GM21723 (cell line): Measurements from ENCODE around the gene RPS15.
A peak's percentile ranks its signal among the peaks of the same experiment; 100 is the strongest.
"Not testable (repeated sequence)": the region's sequence is repeated elsewhere in the genome, so short reads cannot be mapped to it uniquely, and the experiment has no call there.

Source experiments
- ATAC-seq: cut with Tn5 transposase; IDR thresholded peaks from one replicate; pipeline ENCODE4 v1.9.1; 2021; ENCODE audit warnings: mild to moderate bottlenecking, moderate library complexity; ENCODE audit not compliant: unreplicated experiment

The RPS15 gene

GRCh38 chr19:1433119-1434039 is 4.8 kb upstream of the RPS15 start:
- ATAC-seq = no peak

- ATAC-seq = no peak
Observed at GRCh38 chr19:1434040-1434366, 4.2 kb upstream of the RPS15 start.

- no peak for ATAC-seq
Observed at GRCh38 chr19:1434577-1435060, 3.6 kb upstream of the RPS15 start.

- no peak for ATAC-seq
Observed at GRCh38 chr19:1435378-1435989, 2.7 kb upstream of the RPS15 start.

DNA sequence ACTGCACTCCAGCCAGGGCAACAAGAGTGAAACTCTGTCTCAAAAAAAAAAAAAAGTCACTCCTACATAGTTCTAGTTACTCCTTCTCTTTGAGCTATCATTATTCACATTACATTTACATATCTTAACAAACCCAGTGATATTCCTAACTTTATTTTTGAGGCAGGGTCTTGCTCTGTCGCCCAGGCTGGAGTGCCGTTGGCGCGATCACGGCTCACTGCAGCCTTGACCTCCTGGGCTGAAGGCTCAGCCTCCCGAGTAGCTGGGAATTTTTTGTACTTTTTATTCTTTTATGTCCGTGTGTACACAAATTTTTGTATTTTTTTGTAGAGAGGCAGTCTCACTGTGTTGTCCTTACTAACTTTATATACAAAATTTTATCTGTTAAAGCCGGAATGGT is 587 bp upstream of the RPS15 start:
- ATAC-seq = no peak

GRCh38 chr19:1438933-1439354 is 748 bp downstream of the RPS15 start:
- ATAC-seq = no peak

- not testable (repeated sequence) for ATAC-seq
Observed at GRCh38 chr19:1439525-1440417, 1.6 kb downstream of the RPS15 start.

DNA sequence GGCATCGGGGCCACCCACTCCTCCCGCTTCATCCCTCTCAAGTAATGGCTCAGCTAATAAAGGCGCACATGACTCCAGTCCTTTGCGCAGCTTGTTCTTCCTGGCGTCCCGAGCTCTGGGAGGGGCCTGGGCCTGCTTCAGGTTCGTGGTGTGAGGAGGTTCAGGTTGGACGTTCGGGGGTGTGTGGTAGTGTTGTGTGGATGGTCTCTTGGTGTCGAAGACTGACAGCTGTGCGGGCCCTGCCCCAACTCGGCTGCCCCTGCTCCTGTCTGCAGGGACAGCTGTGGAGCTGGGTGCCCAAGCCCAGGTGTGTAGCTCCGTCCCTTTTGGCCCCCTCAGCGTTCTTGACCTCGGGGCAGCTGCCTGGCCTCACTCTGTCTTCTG is 2.2 kb downstream of the RPS15 start:
- ATAC-seq = no peak

- no peak for ATAC-seq
Observed at GRCh38 chr19:1441022-1441426, 2.8 kb downstream of the RPS15 start.

- ATAC-seq = no peak
Observed at GRCh38 chr19:1441677-1442438, 3.7 kb downstream of the RPS15 start.

DNA sequence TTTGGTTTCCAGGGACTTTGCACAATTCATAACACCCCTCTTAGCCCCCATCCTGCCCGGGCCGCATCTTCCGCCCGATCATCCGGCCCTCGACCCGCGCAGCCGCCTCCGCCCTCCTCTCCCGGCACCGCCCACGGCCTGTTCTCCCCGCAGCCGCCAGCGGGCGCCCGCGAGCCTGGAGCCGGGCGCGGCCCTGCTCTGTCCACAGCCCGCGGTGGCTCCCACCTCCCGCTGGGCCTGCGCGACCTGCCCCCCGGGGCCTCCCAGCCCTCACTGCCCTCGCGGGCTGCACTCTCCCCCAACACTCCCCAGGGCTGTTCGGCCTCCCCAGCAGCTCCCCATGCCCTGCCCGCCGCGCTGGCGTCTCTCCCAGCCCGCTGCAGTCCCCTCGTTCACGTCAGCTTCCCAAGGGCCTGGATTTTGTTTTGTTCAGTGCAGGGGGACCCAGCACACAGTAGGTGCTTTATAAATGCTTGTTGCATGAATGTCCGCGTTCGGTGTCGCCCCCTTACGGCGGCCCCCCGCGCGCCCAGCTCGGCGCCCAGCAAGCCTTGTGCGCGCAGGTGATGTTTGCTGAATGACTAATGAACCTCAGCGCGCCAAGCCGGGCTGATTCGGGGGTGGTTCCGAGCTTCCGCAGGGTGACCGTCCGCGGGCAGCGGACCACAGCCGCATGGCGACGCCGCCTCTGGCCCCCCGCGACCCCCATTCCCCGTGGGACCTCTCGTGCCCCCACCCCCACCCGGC is 7.2 kb downstream of the RPS15 start:
- ATAC-seq = peak; percentile 71

DNA sequence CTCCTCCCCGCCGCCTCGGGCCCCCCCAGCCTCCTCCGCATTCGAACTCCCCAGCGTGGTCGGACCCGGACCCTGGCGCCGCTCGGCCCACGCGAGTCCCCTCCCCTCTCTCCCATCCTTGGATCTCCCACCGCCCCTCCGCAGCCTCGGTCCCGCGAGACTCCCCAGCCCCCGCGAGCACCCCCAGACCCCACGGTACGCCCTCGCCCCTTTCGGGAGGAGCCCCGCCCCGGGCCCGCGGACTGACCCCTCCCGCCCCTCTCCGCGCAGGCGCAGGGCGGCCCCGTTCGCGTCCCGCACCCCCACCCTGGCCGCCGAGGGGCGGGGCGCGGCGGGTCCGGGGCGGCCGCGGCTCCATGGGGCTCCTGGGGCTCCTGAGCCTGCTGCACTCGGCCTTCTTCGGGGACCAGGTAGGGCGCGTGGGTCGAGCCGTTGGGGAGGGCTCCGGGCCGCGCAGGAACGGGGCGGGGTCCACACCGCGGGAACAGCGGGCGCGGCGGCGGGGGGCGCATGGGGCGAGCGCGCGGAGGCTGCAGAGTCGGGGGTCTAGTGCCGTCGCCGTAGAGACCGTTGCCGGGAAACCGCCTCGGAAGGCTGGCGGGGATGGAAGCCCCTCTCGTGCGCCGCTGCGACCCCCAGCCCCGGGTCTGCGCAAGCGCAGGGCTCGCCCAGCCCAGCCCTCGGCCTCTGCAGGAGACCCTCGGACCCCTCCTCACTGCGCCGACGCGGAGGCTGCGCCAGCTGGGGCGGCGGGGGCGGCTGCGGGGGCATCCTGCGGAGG is 7.9 kb downstream of the RPS15 start:
- ATAC-seq = no peak

DNA sequence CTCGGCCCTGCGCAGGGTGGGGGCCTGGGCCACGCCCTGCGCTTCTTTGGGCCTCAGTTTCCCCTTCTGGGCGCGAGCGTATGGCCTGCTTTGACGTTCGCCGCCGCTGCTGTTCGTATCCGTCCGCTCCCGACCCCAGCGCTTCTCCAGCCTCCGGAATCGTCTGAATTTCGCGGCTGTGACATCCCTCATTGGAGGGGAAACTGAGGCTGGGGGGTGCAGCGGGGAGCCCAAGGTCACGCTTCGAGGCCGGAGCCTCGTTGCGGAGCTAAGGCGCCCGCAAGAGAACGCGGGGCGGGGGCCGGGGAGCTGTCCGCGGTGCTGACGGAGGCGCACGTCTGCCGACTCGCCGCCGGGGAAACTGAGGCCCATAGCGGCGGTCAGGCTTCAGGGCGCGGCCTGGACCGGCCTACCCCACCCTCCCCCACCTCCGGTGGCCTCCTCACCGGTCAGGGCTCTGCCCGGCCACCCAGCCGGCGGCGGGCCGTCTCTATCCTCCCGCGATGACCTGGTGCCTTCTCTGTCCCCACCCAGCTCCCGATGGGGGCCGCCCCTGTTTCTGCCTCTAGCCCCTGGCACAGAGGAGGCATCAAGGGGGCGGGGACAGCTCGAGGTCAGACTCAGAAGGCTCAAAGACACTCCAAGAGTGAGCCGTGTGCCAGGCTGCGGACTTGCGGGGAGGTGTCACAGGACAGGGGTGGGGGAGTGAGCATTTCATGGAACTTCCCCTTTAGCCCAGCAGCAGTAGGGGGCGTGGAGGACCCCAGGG is 8.7 kb downstream of the RPS15 start:
- ATAC-seq = no peak

- no peak for ATAC-seq
Observed at GRCh38 chr19:1447504-1447903, 9.3 kb downstream of the RPS15 start.

DNA sequence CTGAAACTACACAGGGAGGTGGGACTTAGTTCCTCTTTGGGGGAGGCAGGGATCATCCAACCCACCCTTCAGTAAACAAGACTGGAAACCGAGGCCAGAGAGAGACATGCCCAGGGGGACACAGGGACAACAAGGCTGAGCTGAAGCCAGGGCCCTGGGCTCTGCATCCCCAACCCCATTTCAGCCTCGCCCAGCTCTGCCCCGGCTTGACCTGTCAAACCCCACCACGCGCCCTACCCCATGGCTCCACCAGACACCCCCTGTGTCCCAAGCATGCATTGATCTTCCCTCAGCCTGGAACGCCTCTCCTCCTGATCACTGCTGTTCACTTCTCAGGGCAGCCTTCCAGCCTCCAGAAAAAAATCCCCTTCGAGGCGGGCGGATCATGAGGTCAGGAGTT is 9.7 kb downstream of the RPS15 start:
- no peak for ATAC-seq

- no peak for ATAC-seq
Observed at GRCh38 chr19:1449467-1450442, 11.6 kb downstream of the RPS15 start, which contains the start of gene APC2. Gene APC2 (plus strand): TSS chr19:1450121. CDS start chr19:1453002, 2,881 bp downstream.
